Ishikawa (cell line): ENCODE data around the gene OAS3.

ENCODE experiments used
- CEBPB ChIP-seq: IDR thresholded peaks from 2 replicates; pipeline ENCODE4 v1.6.1; 2012
- EP300 ChIP-seq: IDR thresholded peaks from 2 replicates; pipeline ENCODE4 v1.6.1; 2012; ENCODE audit warnings: borderline replicate concordance
- FOXM1 ChIP-seq: IDR thresholded peaks from 2 replicates; pipeline ENCODE4 v1.6.1; 2012; ENCODE audit warnings: low read depth, borderline replicate concordance
- MAX ChIP-seq: IDR thresholded peaks from 2 replicates; pipeline ENCODE4 v1.6.1; 2012
- REST ChIP-seq: IDR thresholded peaks from 2 replicates; pipeline ENCODE4 v1.6.1; 2012; ENCODE audit warnings: low read depth, mild to moderate bottlenecking
- TAF1 ChIP-seq: IDR thresholded peaks from 2 replicates; pipeline ENCODE4 v1.6.1; 2012; ENCODE audit warnings: low read depth, mild to moderate bottlenecking
- YY1 ChIP-seq: IDR thresholded peaks from 2 replicates; pipeline ENCODE4 v1.6.1; 2012; ENCODE audit warnings: low read depth

- TF ChIP-seq EP300 (no peak), REST (no peak), MAX (no peak), TAF1 (no peak), CEBPB (no peak), YY1 (no peak), FOXM1 (no peak)
These were observed 10.8 kb upstream of the OAS3 start for GRCh38 chr12:112927475-112927874.
